SKM-1 treated with dmso at 0.1 percent for 144 hours (cell line): Measurements from ENCODE around the gene NPAS1.
"Not testable (repeated sequence)": the region's sequence is repeated elsewhere in the genome, so short reads cannot be mapped to it uniquely, and the experiment has no call there.

Experiments used
- DNase-seq: peaks from one replicate; lab custom pipeline; 2025; ENCODE audit not compliant: unreplicated experiment; lab: John Stamatoyannopoulos, UW

The NPAS1 gene

DNA sequence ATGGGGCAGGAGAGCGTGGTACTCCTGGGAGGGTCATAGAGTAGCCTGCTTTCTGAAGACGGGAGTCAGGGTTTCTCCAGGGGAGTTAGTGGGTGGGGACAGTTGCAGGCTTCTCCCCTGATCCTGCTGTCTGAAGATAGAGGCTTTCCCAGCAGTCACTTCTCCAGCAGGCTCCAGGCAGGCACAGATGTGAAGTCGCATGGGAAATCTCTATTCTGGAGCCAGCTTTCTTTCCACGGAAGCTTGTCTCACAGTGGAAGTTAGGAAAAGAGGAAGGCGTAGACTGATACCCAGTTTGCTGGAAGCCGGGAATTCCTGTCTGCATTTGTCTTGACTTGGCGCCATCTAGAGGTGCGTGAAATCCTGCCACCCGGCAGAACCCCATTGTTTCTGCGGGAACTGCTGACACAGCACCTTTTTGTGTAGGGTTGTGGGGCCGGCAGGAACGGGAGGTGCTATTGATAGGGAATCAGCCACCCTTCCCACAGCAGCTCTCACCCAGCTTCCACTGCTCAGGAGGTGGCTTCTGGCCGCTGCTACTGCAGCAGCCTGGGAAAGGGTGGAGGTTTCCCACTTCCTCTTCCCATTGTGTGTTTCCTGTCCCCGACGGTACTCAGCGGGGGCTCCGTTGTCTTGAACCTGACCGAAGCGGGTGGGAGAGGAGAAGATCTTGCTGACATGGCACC lies 28.5 kb upstream of the NPAS1 start:
- peak; percentile 1 for DNase-seq

DNA sequence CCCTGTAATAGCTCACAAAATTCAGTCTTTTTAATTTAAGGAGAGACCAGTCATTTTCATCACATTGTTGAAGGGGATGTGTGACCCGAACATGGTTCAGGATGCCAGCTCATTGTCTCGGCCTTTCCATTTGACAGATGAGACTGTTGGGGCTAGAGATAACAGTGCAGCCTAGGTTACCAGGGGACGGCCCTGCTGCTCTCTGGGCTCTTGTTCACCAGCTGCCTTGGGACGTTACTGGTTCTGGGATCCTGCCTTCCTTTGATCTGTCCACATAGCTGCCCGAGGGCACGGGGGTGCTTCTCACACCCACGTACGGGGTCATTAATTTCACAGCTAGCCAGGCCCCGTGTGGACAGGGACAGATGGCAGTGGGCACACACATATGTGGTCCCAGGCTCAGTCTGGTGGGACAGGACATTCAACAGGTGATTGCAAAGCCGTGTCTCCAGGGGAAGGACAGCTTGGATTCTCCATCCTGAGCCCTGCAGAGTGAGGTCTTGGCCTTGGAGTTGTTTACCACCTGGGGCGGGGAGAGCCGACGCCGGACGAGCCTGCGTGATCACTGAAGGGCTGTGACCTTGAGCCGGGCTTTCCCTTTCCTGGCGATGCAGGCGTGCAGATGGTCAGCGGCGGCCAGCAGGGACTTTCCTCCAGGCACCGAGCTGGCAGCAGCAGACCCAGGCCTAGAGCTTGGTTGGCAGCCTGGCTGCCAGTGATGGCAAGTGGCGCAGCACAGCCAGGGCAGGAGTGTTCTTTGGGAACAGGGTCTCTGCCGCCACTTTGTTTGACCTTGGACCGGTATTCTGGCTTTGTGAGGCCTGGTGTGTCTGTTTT lies 26.7 kb upstream of the NPAS1 start:
- DNase-seq, result no peak

DNA sequence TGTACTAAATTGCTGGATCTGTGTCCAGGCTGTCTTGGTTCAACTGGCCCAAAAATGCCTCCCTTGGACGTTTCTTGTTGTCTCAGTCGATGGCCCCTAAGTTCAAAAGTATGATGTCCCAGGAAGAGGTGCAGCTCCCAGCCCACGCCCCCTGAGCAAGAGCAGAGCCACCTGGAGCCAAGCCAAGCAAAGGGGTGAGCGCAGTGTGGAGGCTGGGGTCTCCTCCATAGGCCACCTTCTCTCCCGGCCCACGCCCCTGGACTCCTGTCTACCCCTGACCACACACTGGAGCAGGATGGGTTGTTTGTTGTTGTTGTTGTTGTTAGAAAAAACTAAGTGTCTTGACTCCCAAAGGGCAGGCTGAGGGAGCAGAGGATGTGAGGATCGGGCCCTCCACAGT lies 26.0 kb upstream of the NPAS1 start:
- no peak for DNase-seq

DNA sequence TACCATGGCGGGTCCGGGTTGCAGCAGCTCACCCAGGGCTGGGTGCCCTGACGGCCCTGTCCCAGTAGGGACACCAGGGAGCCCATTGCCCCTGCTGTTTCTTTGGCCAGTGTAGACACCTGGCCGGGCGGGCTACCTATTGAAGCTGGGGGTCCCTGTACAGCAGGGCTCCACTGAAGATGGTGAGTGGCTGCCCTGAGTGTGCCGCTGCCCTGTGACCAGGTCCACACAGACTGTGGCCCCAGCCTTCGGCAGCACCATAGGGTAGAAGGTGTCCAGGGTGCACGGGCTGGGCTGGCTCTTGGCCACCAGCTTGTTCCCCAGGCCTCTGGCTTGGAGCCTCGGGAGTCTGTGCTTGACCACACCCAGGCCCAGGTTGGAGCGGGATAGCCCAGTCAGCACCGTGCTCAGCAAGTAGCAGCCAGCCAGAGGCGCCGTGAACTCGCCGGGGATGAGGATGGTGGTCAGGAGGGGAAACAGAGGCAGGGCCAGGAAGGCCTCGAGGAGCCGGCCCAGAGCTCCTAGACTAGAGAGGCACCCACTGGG lies 25.4 kb upstream of the NPAS1 start:
- no peak for DNase-seq

DNA sequence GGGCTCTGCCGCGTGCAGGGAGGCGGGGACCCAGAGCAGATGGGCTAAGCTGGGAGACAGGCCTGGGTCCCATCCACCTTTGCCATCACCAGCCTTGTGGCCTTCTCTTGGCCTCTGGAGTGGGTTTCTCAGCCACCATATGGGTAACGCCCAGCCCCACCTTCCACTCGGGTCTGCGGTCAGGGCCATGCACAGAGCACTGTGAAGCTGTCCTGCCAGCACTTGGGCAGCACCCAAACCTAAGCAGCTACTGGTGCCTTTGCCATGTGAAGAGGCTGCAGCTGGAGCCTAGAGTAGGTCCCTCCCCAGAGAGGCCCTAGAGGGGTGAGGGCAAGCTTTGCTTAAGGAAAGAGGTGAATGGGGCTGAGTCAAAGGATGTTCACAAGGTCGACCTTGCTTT lies 24.1 kb upstream of the NPAS1 start:
- DNase-seq, result no peak

DNA sequence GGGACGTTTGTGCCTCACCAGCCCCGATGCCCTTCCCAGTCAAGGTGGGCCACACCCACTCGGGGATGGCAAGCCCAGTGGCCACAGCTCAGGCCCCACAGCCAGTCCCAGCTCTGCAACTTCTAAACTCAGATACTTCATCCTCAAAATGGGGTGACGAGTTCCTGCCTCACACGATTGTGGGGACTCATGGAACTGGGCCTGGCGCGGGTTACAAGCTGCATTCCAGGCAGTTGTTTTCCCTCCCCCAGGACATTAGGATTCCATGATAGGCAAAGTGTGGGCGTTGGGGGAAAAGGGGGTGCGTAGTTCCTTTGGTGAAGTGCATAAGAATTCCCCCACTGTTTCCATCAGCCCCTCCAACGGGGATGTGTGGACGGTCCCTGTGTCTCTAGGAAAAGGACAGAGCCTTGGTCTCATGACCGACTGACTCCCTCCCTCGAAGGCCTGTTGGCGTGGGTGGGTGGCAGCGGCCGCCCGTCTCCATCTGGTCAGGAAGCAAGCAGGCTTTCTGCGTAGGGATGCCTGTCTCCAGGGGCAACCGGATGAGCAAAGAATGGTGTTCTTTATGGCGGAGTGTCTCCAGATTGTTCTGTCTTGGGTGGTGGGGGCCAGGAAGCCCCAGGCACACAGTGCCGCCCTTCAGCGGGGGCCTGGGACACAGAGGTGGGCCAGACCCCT lies 21.1 kb upstream of the NPAS1 start:
- no peak for DNase-seq

DNA sequence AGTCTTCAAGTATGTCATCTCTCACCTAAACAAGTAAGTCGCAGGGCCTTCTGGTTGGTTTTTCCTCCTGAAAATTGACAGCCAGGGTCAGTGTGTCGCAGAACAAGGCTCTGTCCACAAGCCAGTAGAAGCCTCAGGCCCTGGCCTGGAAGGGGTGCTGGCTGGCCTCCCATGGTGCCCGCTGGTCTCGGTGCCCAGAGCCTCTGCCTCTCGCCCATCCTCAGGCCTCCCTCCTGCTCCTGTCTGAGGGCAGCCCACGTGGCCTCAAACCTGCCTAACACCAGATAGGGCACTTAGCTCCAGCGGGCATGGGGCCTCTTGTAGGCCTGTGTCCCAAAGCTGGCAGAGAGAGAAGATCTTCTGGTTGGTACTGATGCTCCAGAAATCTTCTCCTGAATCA lies 20.3 kb upstream of the NPAS1 start:
- no peak for DNase-seq

DNA sequence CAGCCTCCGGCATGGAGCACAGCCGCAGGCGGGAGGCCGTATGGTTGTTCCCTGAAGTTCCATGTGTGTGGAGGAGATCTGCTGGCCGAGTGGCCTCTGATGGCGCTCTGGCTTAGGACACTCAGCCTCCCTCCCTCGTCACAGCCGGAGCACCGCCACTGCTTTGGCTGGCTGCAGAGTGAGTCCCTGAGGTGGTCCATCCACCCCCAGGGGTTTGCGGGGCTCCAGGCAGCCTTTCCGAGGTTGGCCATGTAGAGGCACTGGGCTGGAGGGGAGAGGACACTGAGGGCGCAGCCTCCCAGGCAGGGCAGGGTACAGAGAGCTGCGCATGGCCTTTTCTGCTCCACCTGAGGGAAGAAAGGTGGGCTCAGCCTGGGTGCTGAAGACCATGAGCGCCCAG lies 19.8 kb upstream of the NPAS1 start:
- no peak for DNase-seq

DNA sequence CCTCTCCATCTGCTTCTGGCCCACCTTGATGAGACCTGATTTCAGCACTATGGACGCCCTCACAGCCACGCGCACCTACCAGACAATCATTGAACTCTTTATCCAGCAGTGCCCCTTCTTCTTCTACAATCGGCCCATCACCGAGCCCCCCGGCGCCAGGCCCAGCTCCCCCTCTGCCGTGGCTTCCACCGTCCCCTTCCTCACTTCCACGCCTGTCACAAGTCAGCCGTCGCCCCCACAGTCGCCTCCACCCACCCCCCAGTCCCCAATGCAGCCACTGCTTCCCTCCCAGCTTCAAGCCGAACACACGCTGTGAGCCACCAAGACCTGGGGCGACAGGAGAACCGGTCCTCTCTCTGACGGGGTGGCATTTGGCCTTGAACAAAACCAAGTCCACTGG lies 19.3 kb upstream of the NPAS1 start:
- no peak for DNase-seq

DNA sequence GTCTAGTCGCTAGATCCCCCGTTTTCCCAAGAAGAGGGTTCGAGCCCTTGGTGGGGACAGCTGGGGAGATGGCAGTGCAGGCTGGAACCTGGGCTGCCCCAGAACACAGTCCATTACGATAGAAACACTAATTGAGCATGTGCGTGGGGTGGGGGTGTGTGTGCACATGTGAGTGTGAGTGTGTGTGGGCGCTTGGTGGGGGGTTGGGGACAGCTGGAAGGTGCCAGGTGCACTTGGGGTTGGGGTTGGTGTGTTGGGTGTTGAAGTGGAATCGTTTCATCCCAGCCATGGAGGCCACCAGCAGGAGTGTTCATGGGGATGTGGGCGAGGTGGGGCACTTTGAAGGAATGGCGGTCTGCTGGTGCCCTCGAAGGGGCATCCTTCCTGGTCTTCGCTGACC lies 18.1 kb upstream of the NPAS1 start:
- DNase-seq, result no peak

DNA sequence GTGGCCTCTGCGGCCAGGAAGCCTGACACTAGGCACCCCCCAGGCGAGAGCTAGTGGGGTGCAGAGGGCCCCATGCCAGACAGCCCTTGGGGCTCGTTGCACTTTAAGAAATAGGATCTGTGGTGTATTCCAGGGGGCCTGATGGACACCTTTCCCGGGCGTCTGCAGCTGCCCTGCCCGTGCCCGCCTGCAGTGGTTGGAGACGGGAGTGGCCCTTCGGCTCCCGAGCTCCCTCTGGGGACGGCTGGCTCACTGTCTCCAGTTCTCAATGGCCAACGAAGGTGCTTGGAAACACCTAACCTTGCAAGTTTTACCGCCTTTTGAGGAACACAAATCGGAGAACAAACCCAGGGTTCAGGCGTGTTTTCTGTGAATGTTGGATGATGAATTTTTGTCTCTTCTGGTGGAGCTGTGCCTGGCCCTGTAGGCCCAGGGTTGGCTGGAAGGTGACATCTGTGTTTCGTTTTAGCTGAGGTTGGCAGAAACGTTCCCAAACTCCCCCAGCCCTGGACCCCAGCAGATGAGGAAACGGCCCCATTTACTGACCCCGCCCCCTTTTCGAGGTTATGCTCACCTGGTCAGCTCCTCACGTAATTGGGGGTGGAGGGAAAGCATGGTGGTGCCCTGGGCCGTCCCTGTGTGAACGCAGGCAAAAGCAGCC lies 17.4 kb upstream of the NPAS1 start:
- DNase-seq, result no peak

DNA sequence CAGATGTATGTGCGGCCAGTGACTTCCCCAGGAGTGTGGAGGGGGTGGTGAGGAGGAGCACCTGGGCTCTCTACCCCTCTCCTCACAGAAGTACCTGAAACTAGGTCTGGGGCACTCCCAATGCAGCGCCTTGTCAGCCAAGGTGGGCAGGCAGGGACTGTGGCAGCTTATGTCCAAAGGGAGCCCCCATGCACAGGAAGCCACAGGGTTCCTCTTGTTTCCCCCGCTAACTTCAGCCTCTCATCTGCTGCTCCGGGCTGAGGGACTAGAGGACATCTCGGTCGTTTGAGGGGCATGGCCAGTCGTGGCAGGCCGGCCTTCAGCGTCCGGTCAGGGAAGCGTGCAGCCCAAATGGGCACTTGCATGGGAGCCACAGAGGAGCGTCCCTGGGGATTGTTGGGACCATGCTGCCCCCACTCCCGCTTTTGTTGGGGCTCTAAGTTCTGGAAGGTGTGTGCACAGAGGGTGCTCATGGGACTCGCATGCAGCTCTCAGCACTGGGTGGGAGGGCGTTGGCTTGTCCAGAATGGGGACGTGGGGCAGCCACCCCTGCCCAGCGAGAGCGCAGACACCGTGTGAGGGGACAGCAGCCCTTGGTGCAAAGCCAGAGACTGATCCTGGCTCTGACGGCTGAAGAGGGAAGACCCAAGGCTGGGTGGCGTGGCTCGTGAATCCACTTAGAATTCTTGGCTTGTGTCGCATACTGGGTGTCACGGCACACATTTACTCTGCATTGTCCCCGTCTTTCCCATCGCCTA lies 16.6 kb upstream of the NPAS1 start:
- DNase-seq, result no peak

DNA sequence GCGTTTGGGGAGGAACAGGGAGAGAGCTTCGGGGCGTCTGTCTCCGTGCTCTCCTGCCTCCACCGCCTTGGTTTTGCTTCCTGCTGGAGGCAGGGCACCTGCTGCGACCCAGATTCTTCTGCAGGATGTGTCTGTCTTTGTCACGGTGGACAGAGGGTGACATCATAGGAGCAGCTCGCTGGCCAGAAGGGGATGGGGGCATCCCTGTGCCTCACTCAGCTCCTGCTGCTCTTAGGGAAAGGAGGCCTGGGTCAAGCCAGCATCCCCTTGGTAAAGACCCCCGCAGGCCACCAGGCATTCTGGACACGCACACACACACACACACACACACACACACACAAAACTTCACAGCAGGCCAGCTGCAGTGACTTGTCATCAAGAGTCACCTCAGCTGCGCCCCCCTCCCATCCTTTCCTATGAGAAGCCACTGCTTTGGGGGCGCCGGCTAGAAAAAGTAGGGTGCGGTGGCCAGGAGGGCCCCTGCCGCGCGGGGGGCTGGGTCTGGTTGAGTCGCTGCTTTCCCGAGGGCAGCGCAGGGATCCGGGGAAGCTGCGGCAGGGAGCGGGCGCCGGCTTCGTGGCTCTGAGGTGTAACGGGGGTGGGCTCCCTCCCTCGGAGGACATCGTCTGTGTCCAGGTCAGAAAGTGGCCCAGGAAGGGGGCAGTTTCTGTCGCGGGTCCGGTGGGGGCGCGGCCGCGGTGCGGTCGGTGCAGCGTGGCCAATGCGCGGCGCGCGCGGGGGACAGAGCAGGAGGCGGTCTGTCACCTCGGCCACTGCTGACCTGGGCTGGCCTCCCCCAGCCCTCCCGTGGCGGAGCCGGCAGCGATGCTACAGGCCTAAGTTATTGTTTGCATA lies 15.8 kb upstream of the NPAS1 start:
- DNase-seq, result no peak

DNA sequence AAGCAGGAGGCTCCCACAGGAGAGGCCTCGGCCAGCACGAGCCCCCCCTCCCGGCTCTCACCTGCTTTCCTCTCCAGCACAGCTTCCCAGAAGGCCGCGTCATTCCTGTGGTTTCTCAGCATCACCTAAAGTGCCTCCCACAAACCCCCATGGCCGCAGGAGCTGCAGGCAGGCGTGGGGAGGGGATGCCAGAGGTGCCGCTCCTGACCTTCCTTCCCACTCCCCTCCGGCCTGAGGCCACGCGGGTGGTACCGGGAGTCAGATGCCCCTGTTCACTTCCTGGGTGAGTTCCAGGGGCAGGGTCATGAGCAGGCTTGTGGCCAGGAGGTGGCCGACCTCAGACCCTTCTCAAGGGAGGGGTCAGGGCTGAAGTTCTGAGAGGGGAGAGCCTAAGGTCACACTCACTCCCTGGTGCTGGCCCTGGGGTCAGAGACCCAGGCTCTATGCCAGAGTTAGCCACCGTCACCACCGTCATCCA lies 14.4 kb upstream of the NPAS1 start:
- no peak for DNase-seq

DNA sequence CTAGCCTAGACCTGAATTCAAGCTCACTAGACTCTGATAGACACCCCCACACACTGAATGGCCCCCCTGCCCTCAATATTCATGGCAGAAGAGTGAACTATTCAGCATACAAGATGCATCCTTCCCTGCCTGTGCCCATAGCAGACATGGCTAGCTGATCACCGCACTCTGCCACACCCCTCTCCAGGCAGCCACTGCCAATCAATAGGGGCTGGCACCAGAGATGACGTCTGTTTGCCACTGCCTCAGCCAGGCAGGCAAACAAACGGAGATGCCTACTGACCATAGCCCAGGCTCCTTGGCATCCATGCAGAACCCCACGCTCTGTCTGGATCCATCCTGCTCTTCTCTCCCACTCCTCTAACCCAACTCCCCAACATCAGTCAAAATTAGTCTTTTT lies 13.8 kb upstream of the NPAS1 start:
- no peak for DNase-seq

DNA sequence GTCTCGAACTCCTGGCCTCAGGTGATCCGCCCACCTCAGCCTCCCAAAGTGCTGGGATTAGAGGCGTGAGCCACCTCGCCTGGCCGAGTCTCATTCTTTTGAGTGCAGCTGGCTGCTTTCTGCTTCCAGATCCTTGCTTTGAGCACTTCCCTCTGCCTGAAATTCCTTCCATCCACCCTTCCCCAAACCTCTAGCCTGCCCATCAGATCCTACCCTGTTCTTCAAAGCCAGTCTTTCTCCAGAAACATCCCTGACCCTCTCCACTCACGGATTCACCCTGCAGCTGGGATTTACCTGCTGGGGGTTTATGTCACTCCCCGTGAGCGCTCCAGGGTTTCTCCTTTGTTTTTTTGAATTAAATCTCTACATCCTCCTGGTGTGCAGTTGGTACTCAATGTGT lies 13.1 kb upstream of the NPAS1 start:
- DNase-seq, result no peak

DNA sequence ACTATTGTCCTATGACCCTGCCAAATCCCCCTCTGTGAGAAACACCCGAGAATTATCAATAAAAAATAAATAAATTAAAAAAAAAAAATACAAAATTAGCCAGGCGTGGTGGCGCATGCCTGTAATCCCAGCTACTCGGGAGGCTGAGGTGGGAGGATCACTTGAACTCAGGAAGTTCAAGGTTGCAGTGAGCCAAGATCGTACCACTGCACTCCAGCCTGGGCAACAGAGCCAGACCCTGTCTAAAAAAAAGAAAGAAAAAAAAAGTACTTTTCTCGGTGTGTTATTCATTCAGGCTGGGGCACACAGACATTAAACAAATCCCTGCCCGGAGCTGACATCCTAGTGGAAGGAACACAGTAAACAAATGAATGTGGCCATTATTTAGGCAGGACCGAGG lies 9.1 kb upstream of the NPAS1 start:
- not testable (repeated sequence) for DNase-seq

DNA sequence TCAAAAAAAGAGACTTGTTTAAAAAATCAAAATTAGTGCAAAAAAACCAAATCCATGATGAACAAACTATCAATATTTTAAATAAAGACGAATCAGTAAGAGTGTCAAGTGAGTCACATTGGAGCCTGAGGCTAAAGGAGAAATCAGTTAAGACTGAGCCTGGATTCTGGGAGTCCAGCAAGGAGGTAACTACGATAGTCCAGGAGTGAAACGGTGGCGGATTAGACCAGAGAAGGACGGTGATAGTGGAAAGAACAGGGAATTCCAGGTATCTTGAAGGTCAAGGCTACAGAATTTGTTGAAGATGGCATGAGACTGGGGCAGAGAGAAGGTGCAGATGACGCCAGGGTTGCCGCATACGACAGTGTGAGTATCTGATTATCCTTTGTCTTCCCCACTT lies 7.0 kb upstream of the NPAS1 start:
- DNase-seq, result no peak

DNA sequence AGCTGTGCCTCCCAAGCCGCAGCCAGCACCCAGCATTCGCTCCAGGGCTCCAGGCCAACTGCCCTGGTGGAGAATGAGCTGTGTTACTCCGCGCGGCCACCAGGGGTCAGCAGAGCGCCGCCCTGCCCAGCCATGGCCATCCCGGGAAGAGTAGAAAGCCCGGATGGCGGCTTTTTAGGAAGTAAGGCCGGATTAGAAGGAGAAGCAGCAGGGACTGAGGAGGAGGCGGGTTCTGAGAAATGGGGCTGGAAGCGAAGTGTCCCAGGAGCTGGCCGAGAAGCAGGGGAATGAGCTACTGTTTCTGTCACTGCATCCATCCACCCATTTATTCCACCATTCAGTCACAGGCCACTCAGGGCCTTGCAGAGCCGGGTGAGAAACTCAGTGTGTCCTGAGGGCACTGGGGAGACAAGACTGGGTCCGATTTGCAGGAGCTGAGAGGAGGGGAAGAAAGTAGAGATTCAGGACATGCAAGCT lies 6.6 kb upstream of the NPAS1 start:
- DNase-seq, result peak; percentile 8
